Fibroblast of lung (primary cell): ENCODE data around the gene DPH6. TPM values are rescaled to one million over a fixed set of nuclear protein-coding genes. Genes with fewer than 3 reads are reported as not detected.

Experiments used
- DNase-seq, 2 donors: peaks; one replicate each; pipeline versions ENCODE4 v3.0.0 to v3.0.0-alpha.2; 2010; ENCODE audit warnings: low read depth in 2 of 2
- H2AFZ ChIP-seq: 2 replicates; pipeline ENCODE4 v1.5.1; 2012; ENCODE audit warnings: low read length, control low read depth, inconsistent platforms
- H3K27ac ChIP-seq: 2 replicates; pipeline ENCODE4 v1.5.1; 2011; ENCODE audit warnings: low read length, control low read depth; ENCODE audit not compliant: insufficient read depth
- H3K27me3 ChIP-seq: 2 replicates; pipeline ENCODE4 v1.5.1; 2011; ENCODE audit warnings: mild to moderate bottlenecking, low read length; ENCODE audit not compliant: control insufficient read depth, insufficient read depth
- H3K36me3 ChIP-seq: 2 replicates; pipeline ENCODE4 v1.5.1; 2011; ENCODE audit warnings: low read length; ENCODE audit not compliant: control insufficient read depth, insufficient read depth
- H3K4me1 ChIP-seq: 2 replicates; pipeline ENCODE4 v1.5.1; 2011; ENCODE audit warnings: low read length; ENCODE audit not compliant: control insufficient read depth, insufficient read depth; ENCODE audit errors: extremely low read depth
- H3K4me2 ChIP-seq: 2 replicates; pipeline ENCODE4 v1.5.1; 2011; ENCODE audit warnings: low read length, control low read depth; ENCODE audit not compliant: insufficient read depth; ENCODE audit errors: extremely low read depth
- H3K4me3 ChIP-seq, 4 experiments: fragments of 200-600 bp in 1 of 4; sonication (generic) in 1 of 4; replicated peaks in 1 of 4; 2 replicates each; pipeline ENCODE4 v1.5.1; 2011 to 2016; ENCODE audit warnings: low read length in 4 of 4, low read depth in 3 of 4, mild to moderate bottlenecking in 3 of 4, control low read depth in 2 of 4, inconsistent platforms in 1 of 4, mixed read lengths in 1 of 4; ENCODE audit not compliant: insufficient read depth in 1 of 4; ENCODE audit errors: control extremely low read depth in 1 of 4
- H3K79me2 ChIP-seq: 2 replicates; pipeline ENCODE4 v1.5.1; 2012; ENCODE audit warnings: mild to moderate bottlenecking, low read length, inconsistent platforms; ENCODE audit not compliant: control insufficient read depth, insufficient read depth
- H3K9ac ChIP-seq: 2 replicates; pipeline ENCODE4 v1.5.1; 2011; ENCODE audit warnings: mild to moderate bottlenecking, low read length, control low read depth; ENCODE audit not compliant: insufficient read depth
- H3K9me3 ChIP-seq: 2 replicates; pipeline ENCODE4 v1.5.1; 2012; ENCODE audit warnings: low read depth, low read length; ENCODE audit not compliant: control insufficient read depth, insufficient read depth
- H4K20me1 ChIP-seq: 2 replicates; pipeline ENCODE4 v1.5.1; 2011; ENCODE audit warnings: low read length; ENCODE audit not compliant: control insufficient read depth, insufficient read depth; ENCODE audit errors: extremely low read depth
- CTCF ChIP-seq, 2 donors: IDR thresholded peaks in 1 of 2; conservative IDR thresholded peaks in 1 of 2; 1 replicate in 1 of 2; 2 replicates in 1 of 2; pipeline ENCODE4 v1.5.1; 2011 to 2012; ENCODE audit warnings: low read length in 2 of 2, control low read depth in 1 of 2, inconsistent platforms in 1 of 2, low read depth in 1 of 2, mild to moderate bottlenecking in 1 of 2
- EZH2 ChIP-seq: IDR thresholded peaks from 2 replicates; pipeline ENCODE4 v1.5.1; 2012; ENCODE audit warnings: low read length, control low read depth, mild to moderate bottlenecking; ENCODE audit errors: missing control alignments
- polyA plus RNA-seq, 2 donors: library from polyadenylated mRNA; depleted of rRNA in 1 of 2; stranded (reverse) in 1 of 2; unstranded in 1 of 2; fragments of >200 nt; gene quantifications; 2 replicates each; pipeline ENCODE4 v1.2.1, GENCODE V29; 2011 to 2012; ENCODE audit warnings: missing spikeins in 1 of 2
- total RNA-seq: library from RNA; depleted of rRNA; stranded (reverse); fragments of >200 nt; gene quantifications from 2 replicates; pipeline ENCODE4 v1.2.1, GENCODE V29; 2014

The DPH6 gene
- total and polyA plus RNA-seq, 2 donors (not counting 1 experiment from before 2014, with no cell fraction given) = 9.7 to 13.5 TPM

DNA sequence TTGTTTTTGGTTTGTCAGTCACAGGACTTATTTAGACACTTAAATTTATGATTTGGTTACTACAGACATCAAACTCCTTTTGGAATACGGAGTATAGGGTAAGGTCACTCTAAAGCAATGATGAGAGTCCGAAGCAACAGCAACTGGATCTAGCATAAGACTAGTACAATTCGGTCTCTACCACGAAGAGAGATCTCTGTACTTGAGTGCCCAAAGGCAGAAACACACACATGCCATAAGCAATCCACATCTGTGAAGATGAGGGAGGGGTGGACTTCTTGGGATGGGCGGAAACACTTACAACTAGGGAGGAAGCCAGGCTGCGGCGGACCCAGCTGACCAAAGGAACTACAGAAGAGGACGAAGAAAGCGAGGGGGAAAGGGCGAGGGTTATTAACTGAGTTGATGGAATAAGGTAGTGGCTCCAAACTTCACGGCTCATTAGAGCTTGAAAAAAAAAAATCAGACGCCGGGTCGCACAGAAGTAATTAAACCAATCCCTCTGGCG, 595 bp downstream of the DPH6 start:
- Histone ChIP-seq H2AFZ (peak overlapping the region; percentile 84), H3K4me2 (peak overlapping the region; percentile 57), H3K9ac (peak overlapping the region; percentile 83), H3K9me3 (no peaks in the 10 kb centered on the region), H3K36me3 (no peaks in the 10 kb centered on the region), H3K27me3 (no peaks in the 10 kb centered on the region), H4K20me1 (no peaks in the 10 kb centered on the region), H3K4me3 (peak overlapping the region; percentile 56 to 73 (median 66)), H3K4me1 (peaks cover 7% of the 10 kb centered on the region), H3K27ac (peak overlapping the region; percentile 95), H3K79me2 (no peaks in the 10 kb centered on the region)
- TF ChIP-seq CTCF (conservative IDR thresholded peaks at IDR 0.05 in 1 of 2, IDR thresholded peaks at IDR 0.05 in 1 of 2; ENCODE audit: low read depth in 1 of 2, low read length in 2 of 2) (no peak), EZH2 (no peak)
- DNase-seq = peak; percentile 72 to 79

GRCh38 chr15:35540885-35541284, 5.1 kb downstream of the DPH6 start:
- no peak overlapping the region for H3K27ac ChIP-seq
- no peaks in the 10 kb centered on the region for H3K79me2 ChIP-seq
- no peak overlapping the region for H2AFZ ChIP-seq
- no peak overlapping the region for H3K4me3 ChIP-seq
- no peaks in the 10 kb centered on the region for H3K27me3 ChIP-seq
- no peak overlapping the region for H3K9ac ChIP-seq
- H3K4me1 ChIP-seq = peaks cover 12% of the 10 kb centered on the region
- TF ChIP-seq CTCF (conservative IDR thresholded peaks at IDR 0.05 in 1 of 2, IDR thresholded peaks at IDR 0.05 in 1 of 2; ENCODE audit: low read depth in 1 of 2, low read length in 2 of 2) (no peak), EZH2 (no peak)
- H4K20me1 ChIP-seq = no peaks in the 10 kb centered on the region
- H3K9me3 ChIP-seq = no peaks in the 10 kb centered on the region
- peak overlapping the region; percentile 36 for H3K4me2 ChIP-seq
- no peaks in the 10 kb centered on the region for H3K36me3 ChIP-seq
- peak; percentile 74 to 76 for DNase-seq

GRCh38 chr15:35540021-35540420, 5.9 kb downstream of the DPH6 start:
- H3K4me1 ChIP-seq = peaks cover 12% of the 10 kb centered on the region
- TF ChIP-seq EZH2 (no peak), CTCF (conservative IDR thresholded peaks at IDR 0.05 in 1 of 2, IDR thresholded peaks at IDR 0.05 in 1 of 2; ENCODE audit: low read depth in 1 of 2, low read length in 2 of 2) (no peak)
- H3K9ac ChIP-seq = no peak overlapping the region
- no peaks in the 10 kb centered on the region for H3K27me3 ChIP-seq
- no peaks in the 10 kb centered on the region for H3K9me3 ChIP-seq
- DNase-seq = peak in 1 of 2 donors; percentile 34
- H3K27ac ChIP-seq = peak overlapping the region; percentile 4
- no peak overlapping the region for H3K4me3 ChIP-seq
- no peak overlapping the region for H3K4me2 ChIP-seq
- no peaks in the 10 kb centered on the region for H3K79me2 ChIP-seq
- no peaks in the 10 kb centered on the region for H4K20me1 ChIP-seq
- H2AFZ ChIP-seq = no peak overlapping the region
- no peaks in the 10 kb centered on the region for H3K36me3 ChIP-seq
